HCT116 (cell line): Measurements from ENCODE around the gene P3H3. TPM values are rescaled to one million over a fixed set of nuclear protein-coding genes. Genes with fewer than 3 reads are reported as not detected.

Experiments
- ATAC-seq: fragments of 200-7000 bp; cut with Tn5 transposase; 2 replicates; pipeline ENCODE4 v1.9.1; 2020; ENCODE audit warnings: mild to moderate bottlenecking, moderate library complexity
- BruUV-seq: library from RNA; stranded (reverse); fragments of 400-500 nt; replicated peaks from 2 replicates; lab custom pipeline; 2021; lab: Mats Ljungman, UMichigan
- CTCF ChIA-PET: fragments of 300-600 bp; sonication (Branson Sonifier 250); formaldehyde crosslinking; loops from one replicate; lab custom pipeline; 2021; ENCODE audit warnings: antibody characterized with exemption; lab: Charles Lee
- POLR2A ChIA-PET: fragments of 300-600, 350-600 bp; sonication (Branson Sonifier 250); formaldehyde crosslinking; loops from one replicate; lab custom pipeline; 2021; ENCODE audit warnings: antibody characterized with exemption; lab: Charles Lee
- RAD21 ChIA-PET, 2 experiments: fragments of 300-600 bp; sonication (Branson Sonifier 250); formaldehyde crosslinking; loops; one replicate each; lab custom pipeline; 2023; ENCODE audit warnings: low total read pairs in 2 of 2; ENCODE audit not compliant: uncharacterized antibody in 2 of 2, unreplicated experiment in 2 of 2, low non-redundant PET in 1 of 2; lab: Charles Lee
- DNase-seq: peaks from one replicate; pipeline ENCODE4 v3.0.0-alpha.2; 2010; ENCODE audit warnings: low read depth, low spot score
- H2AFZ ChIP-seq: fragments of 200-600 bp; shearing (Covaris generic), sonication (generic); 2 replicates; pipeline ENCODE4 v1.6.1; 2017; ENCODE audit warnings: low read depth, mixed run types, mixed read lengths, antibody characterized with exemption, low read length; ENCODE audit not compliant: poor library complexity, severe bottlenecking
- H3K27ac ChIP-seq: 2 replicates; pipeline ENCODE4 v1.5.1; 2012; ENCODE audit warnings: low read depth, low read length
- H3K27me3 ChIP-seq: fragments of 200-600 bp; sonication (generic); 2 replicates; pipeline ENCODE4 v1.6.1; 2016; ENCODE audit warnings: mixed run types, low read length, mixed read lengths; ENCODE audit not compliant: insufficient read depth
- H3K36me3 ChIP-seq, 2 experiments: fragments of 200-500 bp in 1 of 2; fragments of 200-600 bp in 1 of 2; sonication (Bioruptor generic) in 1 of 2; sonication (generic) in 1 of 2; 2 replicates each; pipeline versions ENCODE4 v1.5.1 to v1.6.1; 2014 to 2016; ENCODE audit warnings: low read length in 2 of 2, inconsistent platforms in 1 of 2, mixed read lengths in 1 of 2, mixed run types in 1 of 2; ENCODE audit not compliant: insufficient read depth in 2 of 2, control insufficient read depth in 1 of 2
- H3K4me1 ChIP-seq, 2 experiments: fragments of 200-600 bp in 1 of 2; sonication (generic) in 1 of 2; 2 replicates each; pipeline versions ENCODE4 v1.5.1 to v1.6.1; 2012 to 2017; ENCODE audit warnings: low read length in 2 of 2, inconsistent platforms in 1 of 2, mild to moderate bottlenecking in 1 of 2, mixed read lengths in 1 of 2, mixed run types in 1 of 2, moderate library complexity in 1 of 2; ENCODE audit not compliant: insufficient read depth in 2 of 2, control insufficient read depth in 1 of 2
- H3K4me2 ChIP-seq: fragments of 200-600 bp; sonication (generic); 2 replicates; pipeline ENCODE4 v1.6.1; 2017; ENCODE audit warnings: mixed run types, low read length, mixed read lengths
- H3K4me3 ChIP-seq, 2 experiments: fragments of 200-600 bp in 1 of 2; sonication (generic) in 1 of 2; replicated peaks in 1 of 2; 2 replicates each; pipeline ENCODE4 v1.5.1; 2011 to 2016; ENCODE audit warnings: low read length in 2 of 2, control low read depth in 1 of 2, low read depth in 1 of 2, mild to moderate bottlenecking in 1 of 2, mixed read lengths in 1 of 2, mixed run types in 1 of 2
- H3K79me2 ChIP-seq: fragments of 200-600 bp; sonication (generic); 2 replicates; pipeline ENCODE4 v1.6.1; 2017; ENCODE audit warnings: mild to moderate bottlenecking, mixed run types, low read length, moderate library complexity, mixed read lengths; ENCODE audit not compliant: insufficient read depth
- H3K9ac ChIP-seq: fragments of 200-600 bp; sonication (generic); 2 replicates; pipeline ENCODE4 v1.6.1; 2016; ENCODE audit warnings: low read length, mixed read lengths
- H3K9me2 ChIP-seq: fragments of 200-600 bp; sonication (generic), shearing (Covaris generic); 2 replicates; pipeline ENCODE4 v1.6.1; 2017; ENCODE audit warnings: mixed run types, mild to moderate bottlenecking, moderate library complexity; ENCODE audit not compliant: insufficient read depth
- H3K9me3 ChIP-seq, 2 experiments: fragments of 200-500 bp in 1 of 2; fragments of 200-600 bp in 1 of 2; sonication (Bioruptor generic) in 1 of 2; sonication (generic) in 1 of 2; 2 replicates each; pipeline ENCODE4 v1.6.1; 2014 to 2017; ENCODE audit warnings: low read length in 2 of 2, mixed read lengths in 2 of 2, inconsistent platforms in 1 of 2, low read depth in 1 of 2, mild to moderate bottlenecking in 1 of 2, mixed run types in 1 of 2, moderate library complexity in 1 of 2; ENCODE audit not compliant: control insufficient read depth in 1 of 2, insufficient read depth in 1 of 2
- H4K20me1 ChIP-seq: fragments of 200-600 bp; sonication (generic), shearing (Covaris generic); 2 replicates; pipeline ENCODE4 v1.6.1; 2017; ENCODE audit warnings: mixed run types, mild to moderate bottlenecking, moderate library complexity; ENCODE audit not compliant: insufficient read depth
- CBX3 ChIP-seq: IDR thresholded peaks from 2 replicates; pipeline ENCODE4 v1.6.1; 2012; ENCODE audit warnings: low read depth
- CEBPB ChIP-seq: IDR thresholded peaks from 2 replicates; pipeline ENCODE4 v1.6.1; 2012; ENCODE audit warnings: low read depth
- JUND ChIP-seq: IDR thresholded peaks from 2 replicates; pipeline ENCODE4 v1.6.1; 2012
- POLR2AphosphoS5 ChIP-seq: IDR thresholded peaks from 2 replicates; pipeline ENCODE4 v1.6.1; 2011; ENCODE audit warnings: mild to moderate bottlenecking, low read depth, low read length, moderate library complexity
- RAD21 ChIP-seq: IDR thresholded peaks from 2 replicates; pipeline ENCODE4 v1.6.1; 2012; ENCODE audit warnings: low read depth, mild to moderate bottlenecking
- SP1 ChIP-seq: IDR thresholded peaks from 2 replicates; pipeline ENCODE4 v1.6.1; 2012; ENCODE audit warnings: low read depth
- SRF ChIP-seq: IDR thresholded peaks from 2 replicates; pipeline ENCODE4 v1.6.1; 2012; ENCODE audit warnings: low read depth
- ZFX ChIP-seq: fragments of 450-650 bp; IDR thresholded peaks from 2 replicates; pipeline ENCODE4 v1.6.1; 2017
- intact Hi-C: fragments of 100-400 bp; cut with micrococcal nuclease; formaldehyde crosslinking; loops from 2 replicates; pipeline ENCODE4 v1.10.0; 2022
- total RNA-seq: library from RNA; stranded (reverse); gene quantifications from one replicate; pipeline ENCODE4 v1.2.1, GENCODE V29; 2021; ENCODE audit not compliant: unreplicated experiment
- TF ChIP-seq, protein P1 (sequence below), 3 experiments: fragments of 200-600 bp in 1 of 3; sonication (generic) in 1 of 3; IDR thresholded peaks in 2 of 3; conservative IDR thresholded peaks in 1 of 3; 2 replicates each; pipeline ENCODE4 v1.5.1; 2012 to 2017; ENCODE audit warnings: low read depth in 2 of 3, low read length in 2 of 3, antibody characterized with exemption in 1 of 3, borderline replicate concordance in 1 of 3, control low read depth in 1 of 3, mild to moderate bottlenecking in 1 of 3, mixed read lengths in 1 of 3, mixed run types in 1 of 3, moderate library complexity in 1 of 3; ENCODE audit not compliant: insufficient read depth in 1 of 3
- TF ChIP-seq, protein P2 (sequence below): IDR thresholded peaks from 2 replicates; pipeline ENCODE4 v1.6.1; 2012

Gene P3H3
- total RNA-seq, 1 experiment from 2014 or later, result 32.2 TPM

DNA sequence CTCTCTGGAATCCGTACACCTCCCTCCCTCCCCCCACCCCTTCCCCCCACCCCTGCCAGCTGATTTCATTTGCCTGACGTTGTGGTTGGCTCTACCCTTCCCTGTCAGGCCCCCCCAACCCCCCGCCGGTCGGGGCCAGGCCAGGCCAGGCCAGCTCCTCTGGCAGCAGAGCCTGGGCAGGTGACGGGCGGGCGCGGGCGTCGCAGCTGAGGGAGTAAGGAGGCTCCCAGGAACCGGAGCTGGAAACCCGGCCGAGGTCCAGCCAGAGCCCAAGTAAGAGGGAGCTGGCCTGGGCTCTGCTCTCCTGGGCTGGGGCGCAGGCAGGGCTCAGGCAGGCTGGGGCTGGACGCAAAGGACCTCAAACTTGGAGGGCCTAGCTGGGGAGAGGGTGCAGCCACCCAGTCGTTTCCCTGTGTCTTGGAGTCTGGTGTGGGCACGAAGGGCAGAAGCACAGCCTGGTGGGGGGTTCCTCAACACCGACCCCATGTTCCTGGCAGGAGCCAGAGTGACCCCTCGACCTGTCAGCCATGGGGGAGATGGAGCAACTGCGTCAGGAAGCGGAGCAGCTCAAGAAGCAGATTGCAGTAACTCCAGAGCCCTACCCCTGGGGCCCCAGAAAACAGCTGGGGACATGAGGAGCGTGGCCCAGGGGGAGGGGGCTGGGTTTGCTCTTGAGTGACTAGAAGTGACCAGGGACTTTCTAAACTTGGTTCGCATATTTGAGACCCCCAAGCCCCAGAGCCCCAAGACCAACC, 12.7 kb downstream of the P3H3 start, which contains the start of gene GNB3:
GNB3 (plus strand) TSS at position 165 of the 755 bp plus-strand sequence; CDS start at position 528, 363 bp downstream.
- Histone ChIP-seq H3K79me2 (no peaks in the 10 kb centered on the region), H3K4me3 (no peak within 1 kb of the TSS), H2AFZ (no peak within 1 kb of the TSS), H3K27me3 (no peaks in the 10 kb centered on the region), H3K27ac (no peak within 1 kb of the TSS), H3K4me1 (peaks cover 0 to 2% of the 10 kb centered on the region in 2 experiments; a peak in 2 of 4 replicates), H3K36me3 (peaks cover 10 to 15% of the 10 kb centered on the region in 2 experiments; a peak in 3 of 4 replicates), H4K20me1 (no peaks in the 10 kb centered on the region), H3K9me3 (no peaks in the 10 kb centered on the region), H3K4me2 (no peak within 1 kb of the TSS), H3K9ac (no peak within 1 kb of the TSS), H3K9me2 (no peaks in the 10 kb centered on the region)
- no peak for DNase-seq
- no TSS peak for BruUV-seq
- ChIA-PET POLR2A (interaction anchor here (1.4 to 4.4 kb wide), 2 partner anchors 11 kb away, joined by 3 to 19 read pairs; partner anchors contain the start of genes CDCA3 and USP5), RAD21 (no interaction called here), CTCF (no interaction called here)
- TF ChIP-seq SP1, result no peak
- TF ChIP-seq CBX3, result no peak
- no peak for TF ChIP-seq JUND
- no peak for TF ChIP-seq CEBPB
- TF ChIP-seq, protein P1, sequence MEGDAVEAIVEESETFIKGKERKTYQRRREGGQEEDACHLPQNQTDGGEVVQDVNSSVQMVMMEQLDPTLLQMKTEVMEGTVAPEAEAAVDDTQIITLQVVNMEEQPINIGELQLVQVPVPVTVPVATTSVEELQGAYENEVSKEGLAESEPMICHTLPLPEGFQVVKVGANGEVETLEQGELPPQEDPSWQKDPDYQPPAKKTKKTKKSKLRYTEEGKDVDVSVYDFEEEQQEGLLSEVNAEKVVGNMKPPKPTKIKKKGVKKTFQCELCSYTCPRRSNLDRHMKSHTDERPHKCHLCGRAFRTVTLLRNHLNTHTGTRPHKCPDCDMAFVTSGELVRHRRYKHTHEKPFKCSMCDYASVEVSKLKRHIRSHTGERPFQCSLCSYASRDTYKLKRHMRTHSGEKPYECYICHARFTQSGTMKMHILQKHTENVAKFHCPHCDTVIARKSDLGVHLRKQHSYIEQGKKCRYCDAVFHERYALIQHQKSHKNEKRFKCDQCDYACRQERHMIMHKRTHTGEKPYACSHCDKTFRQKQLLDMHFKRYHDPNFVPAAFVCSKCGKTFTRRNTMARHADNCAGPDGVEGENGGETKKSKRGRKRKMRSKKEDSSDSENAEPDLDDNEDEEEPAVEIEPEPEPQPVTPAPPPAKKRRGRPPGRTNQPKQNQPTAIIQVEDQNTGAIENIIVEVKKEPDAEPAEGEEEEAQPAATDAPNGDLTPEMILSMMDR (IDR thresholded peaks at IDR 0.05 in 2 of 3, conservative IDR thresholded peaks at IDR 0.05 in 1 of 3; ENCODE audit: borderline replicate concordance in 1 of 3, insufficient read depth in 1 of 3, low read depth in 2 of 3, low read length in 2 of 3), result no peak
- TF ChIP-seq RAD21, result no peak
- TF ChIP-seq SRF, result no peak
- no peak for TF ChIP-seq POLR2AphosphoS5
- TF ChIP-seq, protein P2, sequence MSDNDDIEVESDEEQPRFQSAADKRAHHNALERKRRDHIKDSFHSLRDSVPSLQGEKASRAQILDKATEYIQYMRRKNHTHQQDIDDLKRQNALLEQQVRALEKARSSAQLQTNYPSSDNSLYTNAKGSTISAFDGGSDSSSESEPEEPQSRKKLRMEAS, result no peak
- TF ChIP-seq ZFX, result no peak
- intact Hi-C loops, result no loop called here
- no peak for ATAC-seq
